CD4-positive, alpha-beta memory T cell (primary cell): ENCODE measurements around the gene ZBTB5. TPM values are rescaled to one million over a fixed set of nuclear protein-coding genes. Genes with fewer than 3 reads are reported as not detected.

Experiments
- CTCF ChIA-PET: fragments of 350-600 bp; sonication (Branson Sonifier 250); formaldehyde crosslinking; loops from one replicate; lab custom pipeline; 2021; ENCODE audit warnings: inconsistent platforms; ENCODE audit not compliant: partially characterized antibody; lab: Charles Lee
- POLR2A ChIA-PET: fragments of 350-600 bp; sonication (Branson Sonifier 250); formaldehyde crosslinking; loops from one replicate; lab custom pipeline; 2021; ENCODE audit not compliant: partially characterized antibody; lab: Charles Lee
- DNase-seq, 5 donors: peaks; one replicate each; pipeline versions ENCODE4 v3.0.0 to v3.0.0-alpha.2; 2020 to 2022; ENCODE audit warnings: mixed read lengths in 1 of 5
- H3K27ac ChIP-seq: one replicate; pipeline ENCODE4 v1.7.0; 2013; ENCODE audit warnings: low read depth, low read length
- H3K27me3 ChIP-seq: 2 replicates; pipeline ENCODE4 v1.7.0; 2013; ENCODE audit warnings: mild to moderate bottlenecking, low read length, moderate library complexity; ENCODE audit not compliant: insufficient read depth
- H3K36me3 ChIP-seq: 2 replicates; pipeline ENCODE4 v1.7.0; 2013; ENCODE audit warnings: mild to moderate bottlenecking, low read length, moderate library complexity; ENCODE audit not compliant: insufficient read depth
- H3K4me1 ChIP-seq: 2 replicates; pipeline ENCODE4 v1.7.0; 2013; ENCODE audit warnings: mild to moderate bottlenecking, low read length, moderate library complexity; ENCODE audit not compliant: insufficient read depth
- H3K4me3 ChIP-seq, 2 donors: one replicate each; pipeline ENCODE4 v1.7.0; 2013; ENCODE audit warnings: low read length in 2 of 2, mild to moderate bottlenecking in 1 of 2
- H3K9me3 ChIP-seq, 2 donors: one replicate each; pipeline ENCODE4 v1.7.0; 2013; ENCODE audit warnings: low read length in 2 of 2, control low read depth in 1 of 2; ENCODE audit not compliant: control insufficient read depth in 1 of 2
- H3K27ac Mint-ChIP-seq, 7 donors: one replicate each; pipeline ENCODE4 v1.8.0; 2020 to 2021; ENCODE audit warnings: mixed read lengths in 7 of 7, mild to moderate bottlenecking in 6 of 7, inconsistent platforms in 3 of 7, moderate library complexity in 3 of 7
- H3K27me3 Mint-ChIP-seq, 2 donors: one replicate each; pipeline ENCODE4 v1.8.0; 2020 to 2021; ENCODE audit warnings: mixed read lengths in 2 of 2
- H3K36me3 Mint-ChIP-seq, 2 donors: one replicate each; pipeline ENCODE4 v1.8.0; 2020 to 2021; ENCODE audit warnings: mixed read lengths in 2 of 2, inconsistent platforms in 1 of 2, mild to moderate bottlenecking in 1 of 2
- H3K4me1 Mint-ChIP-seq, 4 donors: one replicate each; pipeline ENCODE4 v1.8.0; 2020 to 2021; ENCODE audit warnings: mixed read lengths in 4 of 4, mild to moderate bottlenecking in 1 of 4
- H3K4me3 Mint-ChIP-seq, 8 donors: one replicate each; pipeline ENCODE4 v1.8.0; 2020 to 2021; ENCODE audit warnings: mixed read lengths in 8 of 8, mild to moderate bottlenecking in 7 of 8, moderate library complexity in 6 of 8, inconsistent platforms in 3 of 8
- H3K9me3 Mint-ChIP-seq, 8 donors: one replicate each; pipeline ENCODE4 v1.8.0; 2020 to 2021; ENCODE audit warnings: mixed read lengths in 8 of 8, mild to moderate bottlenecking in 5 of 8, inconsistent platforms in 3 of 8, moderate library complexity in 1 of 8
- intact Hi-C: fragments of 100-400 bp; cut with micrococcal nuclease; formaldehyde crosslinking; loops from one replicate; pipeline ENCODE4 v1.15.1; 2023
- polyA plus RNA-seq, 2 donors: library from polyadenylated mRNA; unstranded; fragments of 300-500 nt; fragmentation: Illumina TruSeq; gene quantifications; one replicate each; pipeline ENCODE4 v1.2.3, GENCODE V29; 2021
- total RNA-seq, 2 experiments: library from RNA; stranded (reverse); gene quantifications; one replicate each; pipeline ENCODE4 v1.2.3, GENCODE V29; 2021

The ZBTB5 gene
- total and polyA plus RNA-seq, 4 experiments from 2014 or later, result 0.29 to 16.4 (median 8.8) TPM

GRCh38 chr9:37444890-37445289 is 20.4 kb downstream of the ZBTB5 start:
- DNase-seq, result no peak
- Histone ChIP-seq H3K4me3 (no peak overlapping the region), H3K27ac (no peak overlapping the region), H3K27me3 (no peaks in the 10 kb centered on the region), H3K36me3 (peaks cover 25% of the 10 kb centered on the region), H3K4me1 (no peaks in the 10 kb centered on the region), H3K9me3 (no peaks in the 10 kb centered on the region)
- Mint-ChIP-seq H3K27me3 (no peaks in the 10 kb centered on the region), H3K9me3 (no peaks in the 10 kb centered on the region), H3K4me1 (peaks cover 7 to 23% (median 11%) of the 10 kb centered on the region in 4 donors), H3K4me3 (no peak overlapping the region), H3K36me3 (peaks cover 21 to 44% of the 10 kb centered on the region in 2 donors), H3K27ac (peak overlapping the region in 3 of 7 donors; percentile 37 to 82 (median 42))
- ChIA-PET POLR2A (no interaction called here), CTCF (no interaction called here)
- intact Hi-C loops, result no loop called here

DNA sequence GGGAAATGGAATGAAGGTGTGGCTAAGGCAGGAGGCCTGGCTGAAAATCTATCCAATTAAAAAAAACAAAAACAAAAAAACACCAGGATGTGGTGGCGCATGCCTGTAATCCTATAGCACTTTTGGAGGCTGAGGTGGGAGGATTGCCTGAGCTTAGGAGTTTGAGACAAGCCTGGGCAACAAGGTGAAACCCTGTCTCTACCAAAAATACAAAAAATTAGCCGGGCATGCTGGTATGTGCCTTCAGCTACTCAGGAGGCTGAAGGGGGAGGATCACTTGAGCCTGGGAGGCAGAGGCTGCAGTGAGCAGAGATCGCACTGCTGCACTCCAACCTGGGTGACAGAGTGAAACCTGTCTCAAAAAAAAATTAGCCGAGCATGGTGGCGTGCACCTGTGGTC is 21.7 kb downstream of the ZBTB5 start:
- Histone ChIP-seq H3K27me3 (no peaks in the 10 kb centered on the region), H3K27ac (no peak overlapping the region), H3K4me1 (no peaks in the 10 kb centered on the region), H3K4me3 (no peak overlapping the region), H3K9me3 (no peaks in the 10 kb centered on the region), H3K36me3 (peaks cover 39% of the 10 kb centered on the region)
- H3K4me3 Mint-ChIP-seq, result no peak overlapping the region
- H3K27ac Mint-ChIP-seq, result no peak overlapping the region
- CTCF ChIA-PET, result no interaction called here
- intact Hi-C loops, result no loop called here
- peaks cover 7 to 23% (median 13%) of the 10 kb centered on the region in 4 donors for H3K4me1 Mint-ChIP-seq
- H3K36me3 Mint-ChIP-seq, result peaks cover 19 to 55% of the 10 kb centered on the region in 2 donors
- POLR2A ChIA-PET, result no interaction called here
- no peaks in the 10 kb centered on the region for H3K27me3 Mint-ChIP-seq
- H3K9me3 Mint-ChIP-seq, result no peaks in the 10 kb centered on the region
- DNase-seq, result no peak

DNA sequence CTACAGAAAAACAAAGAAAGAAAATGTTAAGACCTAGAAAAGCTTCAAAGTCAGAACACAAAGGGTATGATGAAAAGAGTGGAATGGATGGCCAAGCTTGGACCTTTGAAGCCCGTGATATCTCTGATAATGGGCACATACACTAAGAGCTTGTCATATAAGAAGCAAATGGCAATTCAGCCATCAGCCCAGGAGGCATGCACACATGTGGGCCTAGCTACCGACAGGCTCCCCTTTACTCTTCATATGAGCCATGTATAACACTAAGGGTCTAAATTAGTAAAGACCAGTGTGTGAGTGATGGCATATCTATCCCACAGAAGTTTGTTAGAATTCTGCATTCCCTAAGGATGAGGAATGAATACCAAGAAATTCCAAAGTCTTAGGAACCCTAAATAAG is 22.7 kb downstream of the ZBTB5 start:
- ChIA-PET POLR2A (no interaction called here), CTCF (interaction anchor here (1.0 kb wide), 1 partner anchor 15 kb away, joined by 3 read pairs; no protein-coding TSS in a partner anchor)
- H3K27ac Mint-ChIP-seq, result peak overlapping the region in 1 of 7 donors; percentile 55
- Histone ChIP-seq H3K4me3 (no peak overlapping the region), H3K4me1 (no peaks in the 10 kb centered on the region), H3K36me3 (peaks cover 49% of the 10 kb centered on the region), H3K9me3 (no peaks in the 10 kb centered on the region), H3K27ac (no peak overlapping the region), H3K27me3 (no peaks in the 10 kb centered on the region)
- no peak for DNase-seq
- no peak overlapping the region for H3K4me3 Mint-ChIP-seq
- peaks cover 7 to 19% (median 12%) of the 10 kb centered on the region in 4 donors for H3K4me1 Mint-ChIP-seq
- H3K9me3 Mint-ChIP-seq, result no peaks in the 10 kb centered on the region
- intact Hi-C loops, result no loop called here
- peaks cover 19 to 59% of the 10 kb centered on the region in 2 donors for H3K36me3 Mint-ChIP-seq
- no peaks in the 10 kb centered on the region for H3K27me3 Mint-ChIP-seq

- ChIA-PET CTCF (interaction anchor here (1.0 kb wide), 1 partner anchor 15 kb away, joined by 3 read pairs; no protein-coding TSS in a partner anchor), POLR2A (no interaction called here)
- H3K9me3 ChIP-seq, result no peaks in the 10 kb centered on the region
- no peaks in the 10 kb centered on the region for H3K4me1 ChIP-seq
- intact Hi-C loops, result no loop called here
- H3K27ac Mint-ChIP-seq, result no peak overlapping the region
- no peaks in the 10 kb centered on the region for H3K9me3 Mint-ChIP-seq
- no peak overlapping the region for H3K4me3 Mint-ChIP-seq
- peaks cover 7 to 16% (median 10%) of the 10 kb centered on the region in 4 donors for H3K4me1 Mint-ChIP-seq
- no peaks in the 10 kb centered on the region for H3K27me3 Mint-ChIP-seq
- DNase-seq, result no peak
- no peak overlapping the region for H3K4me3 ChIP-seq
- no peaks in the 10 kb centered on the region for H3K27me3 ChIP-seq
- H3K27ac ChIP-seq, result no peak overlapping the region
- peaks cover 24 to 64% of the 10 kb centered on the region in 2 donors for H3K36me3 Mint-ChIP-seq
- H3K36me3 ChIP-seq, result peaks cover 56% of the 10 kb centered on the region
Observed at GRCh38 chr9:37441776-37442370, 23.4 kb downstream of the ZBTB5 start.

DNA sequence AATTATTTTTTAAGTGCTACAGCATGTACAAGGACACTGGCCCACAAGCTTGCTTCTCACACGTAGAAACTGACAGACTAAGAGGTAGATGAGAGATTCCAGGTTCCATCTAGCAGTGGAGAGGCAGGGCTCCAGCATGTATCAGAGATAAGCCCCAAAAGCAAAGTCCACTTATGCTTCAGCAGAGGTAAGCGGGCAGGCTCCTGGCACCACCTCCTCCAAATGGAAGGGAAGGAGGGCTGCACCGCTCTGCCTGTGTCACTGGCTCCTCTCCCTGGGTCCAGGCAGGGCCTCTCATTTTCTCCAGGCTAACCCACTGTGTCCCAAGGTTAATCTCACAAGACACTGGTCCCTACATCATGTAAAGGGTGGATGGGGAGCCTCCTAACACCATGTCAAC is 26.9 kb downstream of the ZBTB5 start:
- Mint-ChIP-seq H3K27me3 (no peaks in the 10 kb centered on the region), H3K9me3 (no peaks in the 10 kb centered on the region), H3K36me3 (peaks cover 22 to 76% of the 10 kb centered on the region in 2 donors), H3K4me1 (peaks cover 0 to 5% (median 2%) of the 10 kb centered on the region in 4 donors), H3K4me3 (no peak overlapping the region), H3K27ac (no peak overlapping the region)
- H3K27ac ChIP-seq, result no peak overlapping the region
- no peak overlapping the region for H3K4me3 ChIP-seq
- ChIA-PET CTCF (interaction anchor here (0.6 kb wide), 1 partner anchor 58 kb away, joined by 3 read pairs; no protein-coding TSS in a partner anchor), POLR2A (no interaction called here)
- H3K27me3 ChIP-seq, result no peaks in the 10 kb centered on the region
- H3K36me3 ChIP-seq, result peaks cover 71% of the 10 kb centered on the region
- no peaks in the 10 kb centered on the region for H3K9me3 ChIP-seq
- intact Hi-C loops, result no loop called here
- H3K4me1 ChIP-seq, result no peaks in the 10 kb centered on the region
- no peak for DNase-seq

- Histone ChIP-seq H3K4me1 (no peaks in the 10 kb centered on the region), H3K36me3 (peaks cover 70% of the 10 kb centered on the region), H3K27ac (no peak overlapping the region), H3K27me3 (no peaks in the 10 kb centered on the region), H3K9me3 (no peaks in the 10 kb centered on the region), H3K4me3 (no peak overlapping the region)
- H3K4me3 Mint-ChIP-seq, result no peak overlapping the region
- no peaks in the 10 kb centered on the region for H3K9me3 Mint-ChIP-seq
- POLR2A ChIA-PET, result no interaction called here
- H3K27ac Mint-ChIP-seq, result no peak overlapping the region
- intact Hi-C loops, result no loop called here
- DNase-seq, result no peak
- peaks cover 26 to 78% of the 10 kb centered on the region in 2 donors for H3K36me3 Mint-ChIP-seq
- peaks cover 3 to 5% (median 3%) of the 10 kb centered on the region in 4 donors for H3K4me1 Mint-ChIP-seq
- no peaks in the 10 kb centered on the region for H3K27me3 Mint-ChIP-seq
- CTCF ChIA-PET, result interaction anchor here (0.6 kb wide), 1 partner anchor 59 kb away, joined by 3 read pairs; no protein-coding TSS in a partner anchor
Observed at GRCh38 chr9:37437621-37438020, 27.6 kb downstream of the ZBTB5 start.

- Mint-ChIP-seq H3K27ac (peak overlapping the region in 1 of 7 donors; percentile 72), H3K27me3 (no peaks in the 10 kb centered on the region), H3K9me3 (no peaks in the 10 kb centered on the region), H3K36me3 (peaks cover 22 to 76% of the 10 kb centered on the region in 2 donors), H3K4me3 (no peak overlapping the region), H3K4me1 (peaks cover 3 to 6% (median 5%) of the 10 kb centered on the region in 4 donors)
- ChIA-PET CTCF (no interaction called here), POLR2A (no interaction called here)
- no peak for DNase-seq
- H3K4me1 ChIP-seq, result no peaks in the 10 kb centered on the region
- no peaks in the 10 kb centered on the region for H3K27me3 ChIP-seq
- H3K36me3 ChIP-seq, result peaks cover 64% of the 10 kb centered on the region
- no peaks in the 10 kb centered on the region for H3K9me3 ChIP-seq
- no peak overlapping the region for H3K4me3 ChIP-seq
- intact Hi-C loops, result no loop called here
- no peak overlapping the region for H3K27ac ChIP-seq
Observed at GRCh38 chr9:37437010-37437409, 28.2 kb downstream of the ZBTB5 start.
